GM23338 (cell line): ENCODE data around the gene C6. TPM values are rescaled to one million over a fixed set of nuclear protein-coding genes. Genes with fewer than 3 reads are reported as not detected.

Experiments used
- ATAC-seq: fragments of 200-7000 bp; cut with Tn5 transposase; 3 replicates; pipeline ENCODE4 v1.9.1; 2020
- DNase-seq: peaks from one replicate; pipeline ENCODE4 v3.0.0-alpha.2; 2015; ENCODE audit warnings: low spot score
- H2AFZ ChIP-seq: fragments of 200-600 bp; sonication (generic); 2 replicates; pipeline ENCODE4 v1.8.0; 2016; ENCODE audit warnings: antibody characterized with exemption, mild to moderate bottlenecking, moderate library complexity
- H3F3A ChIP-seq: fragments of 200-600 bp; sonication (generic); replicated peaks from 2 replicates; pipeline ENCODE4 v1.8.0; 2017; ENCODE audit warnings: antibody characterized with exemption, mixed run types, low read depth
- H3K27ac ChIP-seq: fragments of 200-600 bp; sonication (generic); 2 replicates; pipeline ENCODE4 v1.6.1; 2016; ENCODE audit warnings: low read depth
- H3K27me3 ChIP-seq: fragments of 200-600 bp; sonication (generic); 2 replicates; pipeline ENCODE4 v1.8.0; 2016; ENCODE audit warnings: mild to moderate bottlenecking, mixed run types, moderate library complexity; ENCODE audit not compliant: insufficient read depth
- H3K36me3 ChIP-seq: fragments of 200-600 bp; sonication (generic); 2 replicates; pipeline ENCODE4 v1.8.0; 2016; ENCODE audit warnings: mild to moderate bottlenecking; ENCODE audit not compliant: insufficient read depth
- H3K4me1 ChIP-seq: fragments of 200-600 bp; sonication (generic); 2 replicates; pipeline ENCODE4 v1.8.0; 2016; ENCODE audit warnings: mild to moderate bottlenecking, moderate library complexity; ENCODE audit not compliant: insufficient read depth
- H3K4me2 ChIP-seq: fragments of 200-600 bp; sonication (generic); 2 replicates; pipeline ENCODE4 v1.7.1; 2017; ENCODE audit warnings: mixed run types
- H3K4me3 ChIP-seq: fragments of 200-600 bp; sonication (generic); 2 replicates; pipeline ENCODE4 v1.6.1; 2016; ENCODE audit warnings: mixed run types
- H3K79me2 ChIP-seq: fragments of 200-600 bp; sonication (generic); replicated peaks from 2 replicates; pipeline ENCODE4 v1.8.0; 2017; ENCODE audit warnings: mild to moderate bottlenecking; ENCODE audit not compliant: insufficient read depth
- H3K9me2 ChIP-seq: fragments of 200-600 bp; sonication (generic); 2 replicates; pipeline ENCODE4 v1.8.0; 2017; ENCODE audit not compliant: insufficient read depth
- H4K20me1 ChIP-seq: fragments of 200-600 bp; sonication (generic); replicated peaks from 2 replicates; pipeline ENCODE4 v1.8.0; 2017; ENCODE audit warnings: mild to moderate bottlenecking; ENCODE audit not compliant: insufficient read depth
- H3K27ac Mint-ChIP-seq: 2 replicates; pipeline ENCODE4 v1.8.0; 2020; ENCODE audit warnings: inconsistent platforms, mild to moderate bottlenecking, moderate library complexity, mixed read lengths
- H3K27me3 Mint-ChIP-seq: 3 replicates; pipeline ENCODE4 v1.8.0; 2022; ENCODE audit warnings: low read depth, mild to moderate bottlenecking, moderate library complexity, mixed read lengths, inconsistent platforms; ENCODE audit not compliant: insufficient read depth, poor library complexity
- H3K36me3 Mint-ChIP-seq: 3 replicates; pipeline ENCODE4 v1.8.0; 2021; ENCODE audit warnings: low read depth, mild to moderate bottlenecking, inconsistent platforms, moderate library complexity, mixed read lengths
- H3K4me1 Mint-ChIP-seq: 3 replicates; pipeline ENCODE4 v1.8.0; 2020; ENCODE audit warnings: mild to moderate bottlenecking, inconsistent platforms, mixed read lengths
- H3K4me3 Mint-ChIP-seq: 3 replicates; pipeline ENCODE4 v1.8.0; 2021; ENCODE audit warnings: moderate library complexity, mild to moderate bottlenecking, inconsistent platforms, mixed read lengths
- H3K9me3 Mint-ChIP-seq: 3 replicates; pipeline ENCODE4 v1.8.0; 2020; ENCODE audit warnings: moderate library complexity, mild to moderate bottlenecking, inconsistent platforms, mixed read lengths
- CTCF ChIP-seq, 2 experiments: fragments of 200-600 bp in 1 of 2; sonication (generic) in 1 of 2; conservative IDR thresholded peaks; 2 replicates each; pipeline versions ENCODE4 v1.5.1 to v1.6.1; 2016 to 2017; ENCODE audit warnings: antibody characterized with exemption in 2 of 2, low read depth in 2 of 2, mild to moderate bottlenecking in 2 of 2, moderate library complexity in 1 of 2
- EZH2phosphoT487 ChIP-seq: fragments of 200-600 bp; sonication (generic); IDR thresholded peaks from one replicate; pipeline ENCODE4 v1.8.1; 2018; ENCODE audit warnings: antibody characterized with exemption; ENCODE audit not compliant: unreplicated experiment
- NANOG ChIP-seq: IDR thresholded peaks from 2 replicates; pipeline ENCODE4 v1.6.1; 2016; ENCODE audit warnings: antibody characterized with exemption, borderline replicate concordance
- POLR2AphosphoS5 ChIP-seq: IDR thresholded peaks from 2 replicates; pipeline ENCODE4 v1.6.1; 2016; ENCODE audit warnings: antibody characterized with exemption, low read depth
- REST ChIP-seq: IDR thresholded peaks from one replicate; pipeline ENCODE4 v1.6.1; 2018; ENCODE audit warnings: antibody characterized with exemption; ENCODE audit not compliant: unreplicated experiment
- STAT1 ChIP-seq: IDR thresholded peaks from one replicate; pipeline ENCODE4 v1.6.1; 2016; ENCODE audit warnings: antibody characterized with exemption; ENCODE audit not compliant: unreplicated experiment
- ZNF114 ChIP-seq: fragments of 250-450 bp; sonication (Bioruptor Pico); IDR thresholded peaks from 2 replicates; pipeline ENCODE4 v1.5.0; 2020; ENCODE audit warnings: mild to moderate bottlenecking, moderate library complexity
- ZNF331 ChIP-seq: fragments of 250-450 bp; sonication (Bioruptor Pico); IDR thresholded peaks from 2 replicates; pipeline ENCODE4 v1.5.0; 2020; ENCODE audit warnings: low read depth, mild to moderate bottlenecking, moderate library complexity
- polyA plus RNA-seq: library from polyadenylated mRNA; unstranded; fragments of >200 nt; fragmentation: Nextera tagmentation; extraction: Ambion mirVana; gene quantifications from 2 replicates; pipeline ENCODE4 v1.2.1, GENCODE V29; 2016
- total RNA-seq: library from RNA; depleted of rRNA; stranded (reverse); fragments of >200 nt; shearing (Covaris generic); gene quantifications from 2 replicates; pipeline ENCODE4 v1.2.3, GENCODE V29; 2014

Gene C6
- total and polyA plus RNA-seq, 2 experiments from 2014 or later = not detected

DNA sequence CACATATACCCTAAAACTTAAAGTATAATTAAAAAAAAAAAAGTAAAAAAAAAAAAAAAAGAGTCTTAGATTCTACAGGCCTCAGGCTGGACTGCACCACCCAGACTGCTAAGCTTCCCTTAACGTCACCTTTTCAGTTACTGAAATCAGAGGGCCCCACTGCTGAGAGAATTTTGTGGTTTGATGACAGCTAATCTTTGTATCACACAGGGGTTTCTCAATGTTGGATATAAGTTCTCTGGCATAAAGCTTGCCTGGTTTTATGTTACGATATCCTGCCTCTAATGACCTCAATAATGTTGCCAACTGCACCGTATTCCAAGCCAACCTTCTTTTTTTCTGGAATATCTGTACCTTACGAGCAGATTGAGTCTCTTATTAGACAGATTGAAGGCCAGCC lies 43.1 kb upstream of the C6 start:
- H4K20me1 ChIP-seq = no peaks in the 10 kb centered on the region

More for the DNA sequence above, 43.1 kb upstream of the C6 start:
- 0 out of 2 replicates have a peak, but pooled peaks cover 3% of the 10 kb centered on the region for H3K4me1 ChIP-seq
- no peaks in the 10 kb centered on the region for H3K27me3 ChIP-seq
- peaks cover 5% of the 10 kb centered on the region; the same call in 1 of the 2 replicates for H3K9me2 ChIP-seq
- no peak overlapping the region for H3K4me3 ChIP-seq
- peaks cover 4% of the 10 kb centered on the region; the same call in 1 of the 3 replicates for H3K36me3 Mint-ChIP-seq
- H2AFZ ChIP-seq = no peak overlapping the region
- H3K4me2 ChIP-seq = no peak overlapping the region
- no peak overlapping the region for H3K4me3 Mint-ChIP-seq
- ATAC-seq (no peak), DNase-seq (no peak)
- TF ChIP-seq REST = no peak
- no peak for TF ChIP-seq EZH2phosphoT487
- no peak for TF ChIP-seq POLR2AphosphoS5
- no peak for TF ChIP-seq ZNF114
- no peak for TF ChIP-seq STAT1
- no peak for TF ChIP-seq NANOG
- TF ChIP-seq ZNF331 (CRISPR knock-in tag) = no peak
- no peak for TF ChIP-seq CTCF (conservative IDR thresholded peaks at IDR 0.05; ENCODE audit: low read depth in 2 of 2)
- H3K4me1 Mint-ChIP-seq = peaks cover 17% of the 10 kb centered on the region; the same call in 2 of the 3 replicates
- H3F3A ChIP-seq = no peaks in the 10 kb centered on the region
- no peak overlapping the region for H3K27ac ChIP-seq
- peaks cover 8% of the 10 kb centered on the region; the same call in 1 of the 3 replicates for H3K9me3 Mint-ChIP-seq
- H3K27me3 Mint-ChIP-seq = peaks cover 1% of the 10 kb centered on the region
- no peaks in the 10 kb centered on the region for H3K79me2 ChIP-seq
- H3K27ac Mint-ChIP-seq = no peak overlapping the region
- H3K36me3 ChIP-seq = no peaks in the 10 kb centered on the region; the same call in 1 of the 2 replicates
